Panc1 (cell line): Measurements from ENCODE around the gene SLC25A12.

Experiments used
- CTCF ChIP-seq: fragments of 450-650 bp; IDR thresholded peaks from 2 replicates; pipeline ENCODE4 v1.5.1; 2017; ENCODE audit warnings: mild to moderate bottlenecking
- POLR2AphosphoS5 ChIP-seq: IDR thresholded peaks from 2 replicates; pipeline ENCODE4 v1.6.1; 2012; ENCODE audit warnings: mild to moderate bottlenecking, low read depth, low read length, moderate library complexity

- TF ChIP-seq CTCF: no peak
- TF ChIP-seq POLR2AphosphoS5: peak; percentile 71
Observed at GRCh38 chr2:171922230-171923022, 28.4 kb upstream of the SLC25A12 start, which contains the start of gene HAT1.
